GM18502 (cell line): Measurements from ENCODE around the gene DIRAS1.

ENCODE experiments used
- ATAC-seq: cut with Tn5 transposase; IDR thresholded peaks from one replicate; pipeline ENCODE4 v1.9.1; 2021; ENCODE audit warnings: mild to moderate bottlenecking; ENCODE audit not compliant: unreplicated experiment, poor library complexity

Gene DIRAS1

GRCh38 chr19:2729943-2730818, 9.0 kb upstream of the DIRAS1 start:
- ATAC-seq, result no peak

GRCh38 chr19:2728783-2729387, 7.7 kb upstream of the DIRAS1 start:
- ATAC-seq, result no peak

DNA sequence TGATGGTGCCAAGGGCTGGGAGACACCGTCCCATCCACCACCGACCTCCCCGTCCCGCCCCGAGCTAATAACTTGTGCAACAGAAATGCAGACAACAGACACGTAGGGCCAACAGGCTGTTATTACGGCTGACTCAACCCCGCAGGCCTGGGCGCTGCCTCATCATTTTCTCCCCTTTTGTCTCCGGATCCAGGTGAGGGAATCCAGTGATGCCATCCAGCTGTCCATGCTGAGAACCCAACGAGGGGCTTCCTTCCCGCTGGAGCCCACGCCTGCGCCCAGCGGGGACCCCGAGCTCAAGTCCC, 6.4 kb upstream of the DIRAS1 start:
- ATAC-seq, result no peak

DNA sequence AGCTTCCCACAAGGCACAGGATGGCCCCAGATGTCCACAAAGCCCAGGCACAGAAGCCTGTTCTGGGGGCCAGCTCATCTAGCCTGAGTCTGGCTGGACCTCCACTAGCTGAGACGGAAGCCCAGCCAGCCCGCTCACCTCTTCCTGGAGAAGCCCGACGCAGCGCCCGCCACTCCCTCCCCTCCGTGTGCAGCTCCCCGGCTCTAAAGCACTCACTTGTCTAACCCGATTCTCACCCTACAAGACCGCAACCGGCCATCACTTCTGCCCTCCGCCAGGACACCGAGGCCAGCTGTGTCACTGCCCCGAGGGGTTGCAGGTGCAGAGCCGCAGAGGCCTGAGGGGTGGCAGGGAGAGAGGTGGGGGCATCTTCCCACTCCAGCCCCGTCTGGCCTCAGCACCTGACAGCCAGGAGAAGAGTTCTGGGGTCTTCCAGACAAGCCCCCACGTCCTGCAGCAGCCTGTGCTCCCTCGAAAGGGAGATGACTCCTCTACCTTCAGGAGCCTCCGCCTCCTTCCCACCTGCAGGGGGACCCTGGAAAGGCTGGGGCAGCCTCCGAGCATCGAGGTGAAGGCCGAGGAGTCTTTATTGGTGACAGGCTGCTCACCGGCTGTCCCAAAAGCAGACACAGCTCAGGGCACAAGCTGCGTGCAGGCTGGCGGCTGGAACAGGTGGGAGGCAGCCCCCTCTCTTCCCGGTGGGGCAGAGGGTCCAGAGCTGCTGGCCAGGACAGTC, 5.9 kb upstream of the DIRAS1 start:
- ATAC-seq, result no peak

GRCh38 chr19:2726160-2726855, 5.1 kb upstream of the DIRAS1 start:
- no peak for ATAC-seq

- ATAC-seq, result no peak
These were observed 3.0 kb upstream of the DIRAS1 start for GRCh38 chr19:2724148-2724557.

- no peak for ATAC-seq
These were observed 2.6 kb upstream of the DIRAS1 start for GRCh38 chr19:2723747-2724146.

- no peak for ATAC-seq
These were observed 2.2 kb upstream of the DIRAS1 start for GRCh38 chr19:2723345-2723715.

DNA sequence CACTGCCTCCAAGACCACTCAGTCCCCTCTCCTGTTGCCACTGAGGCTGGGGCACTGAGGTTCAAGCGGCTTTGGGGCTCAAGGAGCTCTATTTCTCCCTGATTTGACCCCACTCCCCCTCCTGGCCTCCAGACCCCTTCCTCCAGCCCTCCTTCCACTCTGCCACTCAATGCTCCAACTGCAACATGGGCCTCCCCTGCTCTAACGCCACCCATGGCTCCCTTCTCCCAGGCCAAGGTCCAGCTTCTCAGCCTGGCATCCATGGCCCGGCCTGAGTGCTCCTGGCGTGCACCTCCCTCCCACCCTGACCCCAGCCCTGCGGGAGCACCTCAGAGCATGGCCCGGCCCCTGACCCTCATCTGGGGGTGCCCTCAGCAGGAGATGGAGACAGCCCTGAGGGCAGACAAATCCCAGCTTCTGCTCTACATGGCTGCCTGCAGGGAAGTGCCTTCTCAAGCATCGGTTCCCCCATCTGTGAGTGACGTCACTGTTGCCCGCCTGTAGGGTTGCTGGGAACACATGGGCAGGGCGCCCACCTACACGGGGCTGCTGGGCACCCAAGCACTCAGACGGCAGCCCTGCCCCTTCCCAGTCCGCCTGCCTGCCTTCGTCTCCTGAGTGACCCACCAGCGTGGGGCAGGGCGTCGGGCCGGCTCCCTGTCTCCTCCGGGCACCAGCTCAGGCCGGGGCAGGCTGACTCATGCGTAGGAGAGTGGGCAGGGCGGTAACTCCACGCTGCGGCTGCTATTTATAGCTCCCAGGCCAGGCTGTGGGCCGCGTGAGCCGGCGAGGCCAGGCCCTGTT, 1.6 kb upstream of the DIRAS1 start:
- no peak for ATAC-seq

GRCh38 chr19:2721570-2722540, 683 bp upstream of the DIRAS1 start:
- ATAC-seq, result no peak

- no peak for ATAC-seq
These were observed 1.0 kb downstream of the DIRAS1 start for GRCh38 chr19:2719920-2720776.

DNA sequence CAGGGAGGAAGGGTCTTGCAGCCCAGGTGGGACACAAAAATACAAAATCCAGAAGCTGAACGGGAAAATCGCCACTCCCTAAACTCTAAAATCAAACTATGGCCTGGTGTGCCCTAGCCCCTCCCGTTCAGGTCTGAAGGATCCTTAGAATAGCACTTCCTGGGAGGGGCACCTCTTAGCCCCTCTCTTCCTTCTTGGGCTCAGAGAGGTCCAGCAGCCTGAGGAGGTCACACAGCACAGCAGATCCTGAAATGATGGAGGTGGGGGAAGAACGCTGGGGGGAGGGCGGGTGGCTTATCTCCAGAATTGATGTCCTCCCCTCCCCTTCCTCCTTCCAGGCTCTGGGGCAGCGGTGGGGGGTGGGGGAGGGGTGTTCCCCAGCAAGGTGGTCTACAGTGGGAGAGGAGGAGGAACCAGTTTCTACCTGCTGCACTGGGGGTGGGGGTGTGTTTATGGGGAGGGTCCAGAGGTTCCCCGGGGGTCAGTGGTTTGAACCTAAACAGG, 1.9 kb downstream of the DIRAS1 start:
- ATAC-seq, result no peak

DNA sequence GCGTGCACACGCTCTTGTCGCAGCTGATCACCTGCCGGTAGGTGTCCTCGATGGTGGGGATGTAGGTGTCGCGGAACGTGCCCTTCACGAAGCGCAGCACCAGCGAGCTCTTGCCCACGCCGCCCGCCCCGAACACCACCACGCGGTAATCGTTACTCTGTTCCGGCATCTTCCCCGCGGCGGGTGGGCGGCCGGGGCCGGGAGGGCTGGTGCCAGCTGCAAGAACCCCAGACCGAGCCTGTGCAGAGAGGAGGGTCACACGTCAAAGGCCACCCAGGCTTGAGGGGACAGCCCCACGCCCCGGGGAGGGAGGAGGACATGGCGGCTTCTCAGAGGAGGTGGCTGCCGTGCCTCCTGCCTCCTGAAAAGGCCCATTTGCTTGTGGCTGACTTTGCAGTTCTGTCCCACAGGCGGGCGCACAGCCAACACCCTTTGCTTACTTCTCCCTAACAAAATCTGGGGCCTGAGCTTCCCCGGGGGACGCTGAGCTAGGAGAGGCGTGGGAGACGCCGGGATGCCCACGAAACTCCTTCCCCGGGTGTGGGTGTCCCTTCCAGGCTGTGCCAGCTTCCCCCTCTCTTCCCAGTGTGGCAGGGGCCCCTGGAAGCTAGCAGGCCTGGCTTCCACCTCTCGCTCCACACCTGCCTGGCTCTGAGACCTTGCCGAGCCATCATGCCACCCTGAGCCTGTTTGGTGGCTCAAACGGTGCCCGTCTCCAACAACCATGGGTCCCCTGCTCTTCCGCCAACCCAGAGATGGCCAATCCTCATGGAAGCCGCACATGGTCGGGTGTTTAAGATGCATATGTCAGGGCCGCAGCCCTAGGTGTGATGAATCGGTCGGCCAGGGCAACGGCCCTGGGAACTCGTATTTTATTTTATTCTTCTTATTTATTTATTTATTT, 3.3 kb downstream of the DIRAS1 start:
- ATAC-seq, result no peak

DNA sequence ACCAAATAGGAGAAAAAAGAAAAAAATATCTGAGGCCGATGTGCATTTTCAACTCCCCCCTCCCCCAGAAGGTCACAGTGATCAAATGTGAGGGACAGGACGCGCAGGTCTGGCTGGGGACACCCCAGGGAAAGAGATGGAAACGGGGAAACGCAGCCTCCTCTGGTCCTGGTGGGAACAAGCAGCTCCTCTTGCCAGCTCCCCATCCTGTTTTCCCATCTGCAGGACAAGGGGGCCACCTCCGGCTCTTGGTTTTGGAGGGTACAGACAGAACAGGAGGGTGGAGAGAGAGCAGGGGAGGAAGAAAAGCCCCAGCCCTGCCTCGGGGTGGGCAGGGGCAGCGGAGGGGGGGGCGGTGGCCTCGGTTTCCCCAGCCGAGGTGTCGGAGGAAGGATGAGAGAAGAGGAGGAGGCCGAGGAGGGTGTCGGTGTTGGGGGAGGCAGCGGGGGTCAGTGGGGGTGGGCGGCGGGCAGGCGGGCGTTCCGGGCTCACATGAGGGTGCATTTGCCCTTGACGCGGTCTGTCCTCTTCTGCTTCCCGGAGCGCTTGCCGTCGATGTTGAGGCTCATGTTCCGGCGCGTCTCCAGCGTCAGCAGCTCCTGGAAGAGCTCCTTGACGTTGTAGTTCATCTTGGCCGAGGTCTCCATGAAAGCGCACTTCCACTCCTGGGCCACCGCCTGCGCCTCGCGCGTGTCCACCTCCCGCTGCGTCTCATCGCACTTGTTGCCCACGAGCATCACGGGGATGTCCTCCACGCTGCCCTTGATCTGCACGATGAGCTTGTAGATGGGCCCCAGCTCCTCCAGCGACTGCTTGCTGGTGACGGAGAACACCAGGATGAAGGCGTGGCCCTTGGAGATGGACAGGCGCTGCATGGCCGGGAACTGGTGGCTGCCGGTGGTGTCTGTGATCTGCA, 4.2 kb downstream of the DIRAS1 start:
- ATAC-seq, result no peak

DNA sequence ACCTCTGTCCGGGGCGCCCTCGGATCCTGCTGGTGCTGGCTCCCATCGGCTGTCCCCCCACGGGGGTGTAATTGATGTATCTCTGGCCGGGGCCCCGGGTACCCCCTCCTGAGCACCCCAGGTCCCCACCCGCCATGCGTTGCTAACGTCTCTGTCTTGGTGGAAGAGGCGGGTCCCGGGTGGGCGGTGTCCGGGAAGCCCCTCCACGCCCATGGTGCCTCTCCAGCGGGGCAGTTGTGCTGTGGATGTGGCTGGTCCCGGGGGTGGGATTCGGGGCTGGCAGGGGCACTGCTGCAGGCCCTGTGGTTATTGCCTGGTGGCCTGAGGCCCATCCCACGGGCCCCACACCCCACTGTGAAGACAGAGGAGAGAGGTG, 4.9 kb downstream of the DIRAS1 start:
- ATAC-seq, result no peak
